Measurements from ENCODE around the gene ZNF322.

Gene ZNF322

DNA sequence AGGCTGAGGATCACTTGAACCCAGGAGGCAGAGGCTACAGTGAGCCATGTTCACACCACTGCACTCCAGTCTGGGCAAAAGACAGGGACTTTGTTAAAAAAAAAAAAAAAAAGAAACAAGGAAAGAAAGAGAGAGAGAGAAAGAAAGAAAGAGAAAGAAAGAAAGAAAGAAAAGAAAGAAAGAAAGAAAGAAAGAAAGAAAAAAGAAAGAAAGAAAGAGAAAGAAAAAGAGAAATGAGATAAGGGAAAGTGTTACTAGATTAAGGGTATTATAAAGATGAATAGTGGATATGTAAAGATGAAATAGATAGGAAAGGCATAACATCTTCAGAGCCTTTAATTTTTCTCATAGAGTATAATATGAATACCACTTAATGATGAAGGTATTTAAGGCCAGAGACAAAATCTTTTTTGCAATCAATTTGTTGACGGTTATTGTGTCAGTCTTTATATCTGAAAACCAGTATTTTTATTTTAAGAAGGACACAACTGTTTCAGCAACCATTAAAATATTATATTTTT lies 36.1 kb downstream of the ZNF322 start:
- FAIRE-seq (no peak), DNase-seq (ENCODE audit: insufficient read length, low spot score) (no peak)
- TF ChIP-seq, protein P1, sequence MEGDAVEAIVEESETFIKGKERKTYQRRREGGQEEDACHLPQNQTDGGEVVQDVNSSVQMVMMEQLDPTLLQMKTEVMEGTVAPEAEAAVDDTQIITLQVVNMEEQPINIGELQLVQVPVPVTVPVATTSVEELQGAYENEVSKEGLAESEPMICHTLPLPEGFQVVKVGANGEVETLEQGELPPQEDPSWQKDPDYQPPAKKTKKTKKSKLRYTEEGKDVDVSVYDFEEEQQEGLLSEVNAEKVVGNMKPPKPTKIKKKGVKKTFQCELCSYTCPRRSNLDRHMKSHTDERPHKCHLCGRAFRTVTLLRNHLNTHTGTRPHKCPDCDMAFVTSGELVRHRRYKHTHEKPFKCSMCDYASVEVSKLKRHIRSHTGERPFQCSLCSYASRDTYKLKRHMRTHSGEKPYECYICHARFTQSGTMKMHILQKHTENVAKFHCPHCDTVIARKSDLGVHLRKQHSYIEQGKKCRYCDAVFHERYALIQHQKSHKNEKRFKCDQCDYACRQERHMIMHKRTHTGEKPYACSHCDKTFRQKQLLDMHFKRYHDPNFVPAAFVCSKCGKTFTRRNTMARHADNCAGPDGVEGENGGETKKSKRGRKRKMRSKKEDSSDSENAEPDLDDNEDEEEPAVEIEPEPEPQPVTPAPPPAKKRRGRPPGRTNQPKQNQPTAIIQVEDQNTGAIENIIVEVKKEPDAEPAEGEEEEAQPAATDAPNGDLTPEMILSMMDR (IDR thresholded peaks at IDR 0.05; ENCODE audit: insufficient read depth, missing control alignments), result no peak

DNA sequence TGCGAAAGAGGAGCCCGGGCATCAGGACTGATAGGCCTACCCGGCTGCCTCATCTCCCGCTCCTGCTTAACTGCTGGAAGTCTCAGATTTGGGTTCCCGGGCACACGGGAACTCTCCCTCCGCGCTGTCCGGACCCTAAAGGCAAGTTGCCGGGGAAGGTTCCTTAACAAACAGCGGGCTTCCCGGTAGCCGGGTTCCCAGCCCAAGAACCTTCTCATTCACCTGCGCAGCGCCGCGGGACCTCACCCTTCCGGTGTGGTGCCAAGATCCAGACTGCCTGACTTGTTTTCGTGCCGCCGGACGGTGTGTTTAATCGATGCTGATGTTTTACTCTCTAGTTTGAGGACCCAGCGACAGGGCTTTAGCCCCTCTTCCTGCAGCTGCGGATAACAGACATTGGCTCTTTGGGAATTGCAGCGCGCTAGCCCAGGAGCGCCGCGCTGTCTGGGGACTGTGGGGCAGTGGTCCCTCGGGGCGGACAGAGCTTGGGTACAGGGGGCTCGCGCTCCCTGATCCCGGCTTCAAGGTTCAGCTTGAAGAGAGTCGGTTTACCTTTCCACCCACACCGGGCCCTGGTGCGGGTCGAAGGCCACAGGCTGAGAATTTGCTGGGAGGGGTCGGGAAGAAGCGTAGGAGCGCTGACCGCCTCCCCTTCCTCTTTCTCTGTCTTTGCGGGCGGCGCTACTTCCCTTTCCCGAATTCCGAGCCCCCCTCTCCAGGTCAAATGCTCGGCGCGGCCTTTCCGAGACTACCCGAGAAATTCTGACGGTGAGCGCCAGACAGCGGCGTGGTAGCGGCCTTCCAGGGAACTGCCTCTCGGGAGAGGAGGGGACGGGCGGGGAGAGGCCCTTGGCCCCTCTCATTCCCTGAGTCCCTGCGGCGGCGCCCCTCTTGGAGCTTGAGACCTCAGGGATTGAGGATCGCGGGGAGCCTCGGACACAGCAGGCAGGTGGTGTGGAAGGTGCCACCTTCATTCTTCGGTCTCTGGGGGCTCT lies 45.6 kb downstream of the ZNF322 start:
- DNase-seq (ENCODE audit: insufficient read length, low spot score), result no peak
- no peak for FAIRE-seq

DNA sequence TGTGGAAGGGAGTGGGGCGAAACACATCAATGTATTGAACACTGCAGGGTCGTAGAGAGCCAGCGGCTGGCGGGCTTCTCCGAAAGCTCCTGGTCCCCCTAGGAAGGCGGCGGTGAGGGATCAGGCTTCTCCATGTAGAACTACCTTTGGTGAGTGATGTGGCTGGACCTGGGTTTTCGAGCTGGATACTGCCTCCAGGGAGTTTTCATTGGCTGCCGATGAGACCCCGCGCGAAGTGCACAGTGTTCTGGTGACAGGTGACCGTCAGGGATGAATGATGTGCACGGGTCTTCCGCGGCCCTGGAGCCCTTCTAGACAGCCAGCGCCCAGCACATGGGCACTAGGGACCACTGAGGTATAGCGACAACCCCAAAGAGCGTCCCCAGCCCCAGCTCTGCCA lies 46.3 kb downstream of the ZNF322 start:
- TF ChIP-seq, protein P1 (IDR thresholded peaks at IDR 0.05; ENCODE audit: insufficient read depth, missing control alignments), result no peak
- FAIRE-seq, result no peak
- DNase-seq (ENCODE audit: insufficient read length, low spot score), result no peak

More for the DNA sequence above, 45.6 kb downstream of the ZNF322 start:
- TF ChIP-seq, protein P1 (IDR thresholded peaks at IDR 0.05; ENCODE audit: insufficient read depth, missing control alignments), result no peak

DNA sequence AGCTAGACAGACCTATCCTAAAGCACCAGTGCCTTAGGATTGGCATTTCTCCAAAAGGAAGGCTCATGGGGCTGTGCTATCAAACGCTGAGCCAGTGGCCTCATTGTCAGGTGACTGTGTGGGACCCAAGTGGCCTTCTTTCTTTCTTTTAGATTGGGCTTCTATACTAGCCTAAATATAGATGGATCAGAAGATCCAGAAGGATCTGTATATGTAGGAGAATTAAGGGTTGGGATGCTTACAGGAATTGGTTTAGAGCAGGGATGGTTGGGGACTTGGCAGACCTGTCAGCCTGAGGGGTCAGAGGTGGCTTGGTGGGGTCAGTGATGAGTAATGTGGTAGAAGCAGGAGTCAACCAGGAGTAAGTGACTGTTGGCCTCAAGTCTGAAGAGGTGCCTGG lies 47.9 kb downstream of the ZNF322 start:
- FAIRE-seq (no peak), DNase-seq (ENCODE audit: insufficient read length, low spot score) (no peak)
- TF ChIP-seq, protein P1 (IDR thresholded peaks at IDR 0.05; ENCODE audit: insufficient read depth, missing control alignments), result no peak

DNA sequence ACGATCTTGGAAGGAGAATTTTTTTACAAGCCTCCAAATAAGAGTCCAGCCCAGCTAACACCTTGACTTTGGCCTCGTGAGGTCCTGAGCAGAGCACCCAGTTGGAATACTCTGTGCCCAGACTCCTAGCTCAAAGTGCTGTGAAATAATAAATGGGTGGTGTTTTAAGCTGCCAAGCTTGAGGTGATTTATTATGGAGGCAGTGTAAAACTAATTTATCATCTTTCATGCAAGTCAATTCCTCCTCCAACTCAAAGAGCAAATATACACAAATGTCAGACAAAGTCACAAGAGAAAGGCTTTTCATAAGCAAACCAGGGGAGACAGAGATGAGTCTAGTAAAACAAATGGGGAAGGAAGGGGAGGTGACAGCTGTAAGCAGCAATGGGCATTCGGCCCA lies 50.1 kb downstream of the ZNF322 start:
- no peak for DNase-seq (ENCODE audit: insufficient read length, low spot score)
- TF ChIP-seq, protein P1 (IDR thresholded peaks at IDR 0.05; ENCODE audit: insufficient read depth, missing control alignments), result no peak
- no peak for FAIRE-seq

DNA sequence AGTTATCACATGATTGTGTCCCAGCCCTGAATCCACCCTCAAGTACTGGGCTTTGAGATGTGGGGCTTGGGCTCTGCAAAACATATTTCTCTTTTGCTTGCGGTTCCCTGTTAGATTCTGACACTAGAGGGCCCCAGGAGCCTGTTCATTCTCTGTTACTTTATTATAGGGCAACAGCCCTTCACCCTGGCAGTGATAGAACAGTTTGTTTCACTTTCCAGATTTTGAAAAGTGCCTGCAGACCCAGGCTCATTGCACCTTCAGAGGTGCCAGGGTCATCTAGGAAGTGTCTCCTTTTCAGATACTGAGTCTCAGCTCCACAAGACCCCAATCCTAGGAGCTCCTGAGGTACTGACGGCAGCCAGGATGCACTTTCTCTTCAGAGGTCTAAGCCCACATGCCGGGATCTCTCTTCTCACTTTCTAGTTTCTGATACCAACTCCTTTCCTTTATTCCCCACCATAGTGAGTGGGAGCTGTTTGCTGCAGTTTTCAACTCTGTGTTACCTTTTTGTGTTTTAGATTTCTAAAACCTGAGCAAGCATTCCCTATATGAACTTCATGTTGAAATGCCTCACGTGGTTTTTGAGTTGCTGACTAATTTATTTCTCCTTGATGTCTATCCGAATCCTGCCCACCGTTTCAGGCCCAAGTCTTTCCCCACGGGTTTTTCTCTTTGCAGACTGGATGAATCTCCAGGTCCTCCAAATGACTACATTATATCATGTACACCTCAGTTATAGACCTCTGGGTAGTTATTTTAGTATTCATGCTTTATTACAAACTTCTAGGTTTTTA lies 51.9 kb downstream of the ZNF322 start:
- no peak for FAIRE-seq
- TF ChIP-seq, protein P1 (IDR thresholded peaks at IDR 0.05; ENCODE audit: insufficient read depth, missing control alignments), result peak; percentile 90
- peak; percentile 43 for DNase-seq (ENCODE audit: insufficient read length, low spot score)
